DND-41 (cell line): ENCODE measurements around the gene SMIM29.
A peak's percentile ranks its signal among the peaks of the same experiment; 100 is the strongest.

Source experiments
- ATAC-seq: fragments of 200-7000 bp; cut with Tn5 transposase; 3 replicates; pipeline ENCODE4 v1.9.1; 2021; ENCODE audit warnings: low read depth; ENCODE audit not compliant: insufficient read depth
- DNase-seq: peaks from one replicate; pipeline ENCODE4 v3.0.0-alpha.2; 2020
- H2AFZ ChIP-seq: 2 replicates; pipeline ENCODE4 v1.6.0; 2012; ENCODE audit warnings: low read depth, low read length
- H3K27ac ChIP-seq: 2 replicates; pipeline ENCODE4 v1.5.1; 2012; ENCODE audit warnings: low read length, inconsistent platforms
- H3K27me3 ChIP-seq: fragments of 200-600 bp; sonication (generic); 2 replicates; pipeline ENCODE4 v1.6.0; 2012; ENCODE audit warnings: low read length, mild to moderate bottlenecking, inconsistent platforms; ENCODE audit not compliant: insufficient read depth, poor library complexity
- H3K36me3 ChIP-seq: 2 replicates; pipeline ENCODE4 v1.5.1; 2012; ENCODE audit warnings: low read length, inconsistent platforms; ENCODE audit not compliant: insufficient read depth
- H3K4me1 ChIP-seq: 2 replicates; pipeline ENCODE4 v1.5.1; 2012; ENCODE audit warnings: mild to moderate bottlenecking, low read length; ENCODE audit not compliant: insufficient read depth
- H3K4me2 ChIP-seq: 2 replicates; pipeline ENCODE4 v1.6.0; 2012; ENCODE audit warnings: mild to moderate bottlenecking, moderate library complexity, low read length, inconsistent platforms; ENCODE audit not compliant: insufficient read depth
- H3K4me3 ChIP-seq, 2 experiments: fragments of 200-600 bp in 1 of 2; shearing (Covaris generic) in 1 of 2; 2 replicates each; pipeline ENCODE4 v1.5.1; 2012 to 2016; ENCODE audit warnings: inconsistent platforms in 2 of 2, low read length in 2 of 2, mild to moderate bottlenecking in 2 of 2, low read depth in 1 of 2, moderate library complexity in 1 of 2
- H3K79me2 ChIP-seq: 2 replicates; pipeline ENCODE4 v1.6.0; 2012; ENCODE audit warnings: low read length, inconsistent platforms; ENCODE audit not compliant: insufficient read depth
- H3K9ac ChIP-seq: 2 replicates; pipeline ENCODE4 v1.6.0; 2012; ENCODE audit warnings: low read depth, mild to moderate bottlenecking, inconsistent platforms, low read length, moderate library complexity
- H3K9me3 ChIP-seq: 2 replicates; pipeline ENCODE4 v1.5.1; 2012; ENCODE audit warnings: low read length, moderate library complexity, mild to moderate bottlenecking, inconsistent platforms; ENCODE audit not compliant: insufficient read depth, severe bottlenecking
- H4K20me1 ChIP-seq: 2 replicates; pipeline ENCODE4 v1.6.0; 2012; ENCODE audit warnings: low read length; ENCODE audit not compliant: insufficient read depth
- CTCF ChIP-seq: IDR thresholded peaks from 2 replicates; pipeline ENCODE4 v1.5.1; 2012; ENCODE audit warnings: borderline replicate concordance, low read length, moderate library complexity, mild to moderate bottlenecking; ENCODE audit not compliant: poor library complexity, severe bottlenecking; ENCODE audit errors: extremely low read depth
- EZH2 ChIP-seq: IDR thresholded peaks from 3 replicates; pipeline ENCODE4 v1.6.1; 2012; ENCODE audit warnings: borderline replicate concordance, low read depth, mild to moderate bottlenecking, moderate library complexity, low read length, inconsistent platforms; ENCODE audit not compliant: severe bottlenecking

SMIM29 gene

GRCh38 chr6:34248198-34248726, 544 bp downstream of the SMIM29 start:
- TF ChIP-seq EZH2, result no peak
- TF ChIP-seq CTCF, result no peak
- peaks cover 7% of the 10 kb centered on the region for H3K79me2 ChIP-seq
- no peaks in the 10 kb centered on the region for H3K27me3 ChIP-seq
- H4K20me1 ChIP-seq, result peaks cover 34% of the 10 kb centered on the region
- peak overlapping the region; percentile 81 for H3K9ac ChIP-seq
- peak overlapping the region; percentile 100 for H3K4me2 ChIP-seq
- H3K4me3 ChIP-seq, result peak overlapping the region; percentile 53 to 97
- peaks cover 27% of the 10 kb centered on the region for H3K4me1 ChIP-seq
- DNase-seq (no peak), ATAC-seq (no peak)
- peak overlapping the region; percentile 90 for H3K27ac ChIP-seq
- H3K36me3 ChIP-seq, result peaks cover 29% of the 10 kb centered on the region
- H2AFZ ChIP-seq, result peak overlapping the region; percentile 77
- no peaks in the 10 kb centered on the region for H3K9me3 ChIP-seq

- no peaks in the 10 kb centered on the region for H3K9me3 ChIP-seq
- no peak for TF ChIP-seq CTCF
- no peak for TF ChIP-seq EZH2
- no peaks in the 10 kb centered on the region for H3K27me3 ChIP-seq
- ATAC-seq, result no peak
- H2AFZ ChIP-seq, result no peak overlapping the region
- peak overlapping the region; percentile 100 for H3K4me2 ChIP-seq
- H3K9ac ChIP-seq, result peak overlapping the region; percentile 81; the same call in 1 of the 2 replicates
- H3K36me3 ChIP-seq, result peaks cover 36% of the 10 kb centered on the region
- peak overlapping the region in 1 of 2 experiments; percentile 97; a peak in 3 of 4 replicates for H3K4me3 ChIP-seq
- no peak for DNase-seq
- peaks cover 27% of the 10 kb centered on the region for H3K4me1 ChIP-seq
- H4K20me1 ChIP-seq, result peaks cover 40% of the 10 kb centered on the region
- no peak overlapping the region; the same call in 1 of the 2 replicates for H3K27ac ChIP-seq
- peaks cover 11% of the 10 kb centered on the region for H3K79me2 ChIP-seq
Observed at GRCh38 chr6:34247481-34248197, 1.2 kb downstream of the SMIM29 start.

- peaks cover 20% of the 10 kb centered on the region for H3K79me2 ChIP-seq
- H3K27me3 ChIP-seq, result no peaks in the 10 kb centered on the region
- H3K27ac ChIP-seq, result 0 out of 2 replicates have a peak overlapping the region, but pooled peaks have one; percentile 29
- ATAC-seq (peak; percentile 44), DNase-seq (peak; percentile 74)
- TF ChIP-seq EZH2 (no peak), CTCF (peak; percentile 76)
- H3K4me2 ChIP-seq, result 0 out of 2 replicates have a peak overlapping the region, but pooled peaks have one; percentile 27
- H3K9me3 ChIP-seq, result no peaks in the 10 kb centered on the region
- no peak overlapping the region for H3K4me3 ChIP-seq
- H3K9ac ChIP-seq, result no peak overlapping the region; the same call in 1 of the 2 replicates
- H3K4me1 ChIP-seq, result peaks cover 27% of the 10 kb centered on the region
- H2AFZ ChIP-seq, result no peak overlapping the region
- peaks cover 49% of the 10 kb centered on the region for H4K20me1 ChIP-seq
- peaks cover 44% of the 10 kb centered on the region for H3K36me3 ChIP-seq
Observed at GRCh38 chr6:34246563-34247391, 2.0 kb downstream of the SMIM29 start.
